K562 (cell line): ENCODE data around the gene CD37. TPM values are rescaled to one million over a fixed set of nuclear protein-coding genes. Genes with fewer than 3 reads are reported as not detected.

Experiments used
- ATAC-seq: fragments of 200-7000 bp; cut with Tn5 transposase; 3 replicates; pipeline ENCODE4 v1.9.1; 2020; ENCODE audit warnings: moderate library complexity
- BruUV-seq: library from RNA; stranded (reverse); fragments of 400-500 nt; replicated peaks from 2 replicates; lab custom pipeline; 2021; lab: Mats Ljungman, UMichigan
- CTCF ChIA-PET: fragments of 300-600 bp; formaldehyde crosslinking; extraction: SDS; loops from one replicate; lab custom pipeline; 2021; ENCODE audit warnings: low intra/inter-chr PET ratio; lab: Yijun Ruan, JAX
- POLR2A ChIA-PET: fragments of 300-600, 350-650 bp; sonication (Branson Sonifier 250); formaldehyde crosslinking; extraction: SDS; loops from one replicate; lab custom pipeline; 2021; ENCODE audit warnings: antibody characterized with exemption, inconsistent platforms; lab: Yijun Ruan, JAX
- DNase-seq, 4 experiments: peaks; one replicate each; pipeline versions ENCODE4 v3.0.0 to v3.0.0-alpha.2; 2011 to 2018; ENCODE audit warnings: low spot score in 3 of 4, mixed read lengths in 3 of 4; ENCODE audit errors: extremely low read depth in 1 of 4
- FAIRE-seq: peaks from 2 replicates; lab custom pipeline; 2011; peaks lifted over from hg19 to GRCh38; lab: Jason Lieb, UNC
- H2AFZ ChIP-seq: 2 replicates; pipeline ENCODE4 v1.6.0; 2011; ENCODE audit warnings: low read depth, low read length, control low read depth, inconsistent platforms
- H3K27ac ChIP-seq: fragments of 200-600 bp; 3 replicates; pipeline ENCODE4 v1.8.0; 2011; ENCODE audit warnings: low read depth, mild to moderate bottlenecking, control low read depth, inconsistent platforms, low read length, moderate library complexity, mixed read lengths; ENCODE audit errors: extremely low read depth
- H3K27me3 ChIP-seq, 2 experiments: fragments of 300-600 bp in 1 of 2; 2 replicates in 1 of 2; 3 replicates in 1 of 2; pipeline versions ENCODE4 v1.6.0 to v1.8.0; 2011; ENCODE audit warnings: inconsistent platforms in 2 of 2, low read length in 2 of 2, mild to moderate bottlenecking in 1 of 2, mixed read lengths in 1 of 2, moderate library complexity in 1 of 2; ENCODE audit not compliant: control insufficient read depth in 2 of 2, insufficient read depth in 2 of 2
- H3K36me3 ChIP-seq: fragments of 300-600 bp; 3 replicates; pipeline ENCODE4 v1.8.0; 2011; ENCODE audit warnings: mild to moderate bottlenecking, low read length, inconsistent platforms; ENCODE audit not compliant: control insufficient read depth, insufficient read depth
- H3K4me1 ChIP-seq, 2 experiments: fragments of 200-600 bp in 1 of 2; replicated peaks in 1 of 2; 2 replicates in 1 of 2; 3 replicates in 1 of 2; pipeline versions ENCODE4 v1.5.1 to v1.8.0; 2011; ENCODE audit warnings: inconsistent platforms in 2 of 2, low read length in 2 of 2, mild to moderate bottlenecking in 1 of 2, mixed read lengths in 1 of 2, moderate library complexity in 1 of 2; ENCODE audit not compliant: control insufficient read depth in 2 of 2, insufficient read depth in 2 of 2
- H3K4me2 ChIP-seq: 2 replicates; pipeline ENCODE4 v1.6.1; 2011; ENCODE audit warnings: low read length, control low read depth, inconsistent platforms, mixed read lengths; ENCODE audit not compliant: insufficient read depth
- H3K4me3 ChIP-seq: fragments of 200-600 bp; sonication (generic), shearing (Covaris generic); 2 replicates; pipeline ENCODE4 v1.5.1; 2016; ENCODE audit warnings: control low read depth, inconsistent platforms
- H3K79me2 ChIP-seq: fragments of 200-600 bp; 3 replicates; pipeline ENCODE4 v1.8.0; 2011; ENCODE audit warnings: low read length, inconsistent platforms; ENCODE audit not compliant: control insufficient read depth, insufficient read depth
- H3K9ac ChIP-seq, 2 experiments: 2 replicates each; pipeline versions ENCODE4 v1.6.0 to v1.6.1; 2011; ENCODE audit warnings: low read depth in 2 of 2, low read length in 2 of 2, control low read depth in 1 of 2, inconsistent platforms in 1 of 2, mild to moderate bottlenecking in 1 of 2, mixed read lengths in 1 of 2; ENCODE audit not compliant: insufficient read depth in 1 of 2
- H3K9me1 ChIP-seq: one replicate; pipeline ENCODE4 v1.6.0; 2011; ENCODE audit warnings: inconsistent platforms, mild to moderate bottlenecking, low read length, moderate library complexity; ENCODE audit not compliant: control insufficient read depth, insufficient read depth
- H3K9me3 ChIP-seq: replicated peaks from 2 replicates; pipeline ENCODE4 v1.5.1; 2011; ENCODE audit warnings: low read depth, low read length, inconsistent platforms; ENCODE audit not compliant: control insufficient read depth, insufficient read depth
- H4K20me1 ChIP-seq: replicated peaks from 2 replicates; pipeline ENCODE4 v1.6.1; 2011; ENCODE audit warnings: low read length, inconsistent platforms, mixed read lengths; ENCODE audit not compliant: control insufficient read depth, insufficient read depth
- TOE1 ChIP-seq, 2 experiments: fragments of 450-650 bp in 1 of 2; sonication (generic) in 1 of 2; formaldehyde crosslinking in 1 of 2; IDR thresholded peaks; 2 replicates each; pipeline versions ENCODE4 v1.7.1 to v1.8.0; 2016 to 2022; ENCODE audit warnings: borderline replicate concordance in 2 of 2, mild to moderate bottlenecking in 2 of 2, antibody characterized with exemption in 1 of 2, inconsistent platforms in 1 of 2, low read depth in 1 of 2, missing genetic modification reagents in 1 of 2, moderate library complexity in 1 of 2
- USF1 ChIP-seq: sonication (generic); formaldehyde crosslinking; IDR thresholded peaks from 2 replicates; pipeline ENCODE4 v1.9.0; 2022; ENCODE audit warnings: mild to moderate bottlenecking, missing genetic modification reagents
- ZNF263 ChIP-seq: sonication (generic); formaldehyde crosslinking; IDR thresholded peaks from 2 replicates; pipeline ENCODE4 v1.8.0; 2022; ENCODE audit warnings: mild to moderate bottlenecking, missing genetic modification reagents, borderline replicate concordance
- WGBS: fragments of 100-300 bp; shearing (Covaris generic); methylation state at CpG from one replicate; pipeline ENCODE4 v1.1.6; 2016; ENCODE audit warnings: low coverage, mixed read lengths; ENCODE audit not compliant: insufficient coverage; ENCODE audit errors: missing lambda C conversion rate; 5-methylcytosine and 5-hydroxymethylcytosine counted together
- in situ Hi-C: fragments of 300-500 bp; cut with MboI; formaldehyde crosslinking; loops from 4 replicates; pipeline ENCODE4 v1.15.0; 2018; ENCODE audit warnings: inconsistent platforms, mixed read lengths
- intact Hi-C: fragments of 100-400 bp; cut with micrococcal nuclease; formaldehyde crosslinking; loops from 2 replicates; pipeline ENCODE4 v1.14.2; 2022
- polyA plus RNA-seq, 8 experiments: library from polyadenylated mRNA; depleted of rRNA in 4 of 8; stranded (reverse) in 5 of 8; unstranded in 3 of 8; fragments of >200 nt; fragmentation: Nextera tagmentation in 2 of 8; fragmentation: Illumina TruSeq in 1 of 8; extraction: Ambion mirVana in 2 of 8; extraction: Trizol in 1 of 8; gene quantifications; 2 replicates each; pipeline versions ENCODE4 v1.2.1 to v1.2.3, GENCODE V29; 2011 to 2014; ENCODE audit warnings: inconsistent platforms in 1 of 8, missing spikeins in 1 of 8
- total RNA-seq, 7 experiments: library from RNA; depleted of rRNA in 6 of 7; stranded (reverse); fragments of >200 nt in 6 of 7; fragmentation: Illumina TruSeq in 2 of 7; extraction: Trizol in 2 of 7; gene quantifications; 2 replicates each; pipeline versions ENCODE4 v1.2.1 to v1.2.3, GENCODE V29; 2011 to 2021; ENCODE audit warnings: low replicate concordance in 1 of 7

The CD37 gene
- total and polyA plus RNA-seq, 9 of the 15 experiments (the other 6 are each of a cell fraction or from before 2014, with no cell fraction given): 2.5 to 19.0 (median 7.4) TPM

- POLR2A ChIA-PET: interaction anchor here (1.3 kb wide), 1 partner anchor 159 kb away, joined by 4 read pairs; no protein-coding TSS in a partner anchor
Measured at GRCh38 chr19:49336482-49337266, 1.5 kb downstream of the CD37 start.

More at GRCh38 chr19:49336482-49337266, 1.5 kb downstream of the CD37 start:
- ATAC-seq (no peak), FAIRE-seq (no peak), DNase-seq (no peak)
- no peaks in the 10 kb centered on the region for H3K9me1 ChIP-seq
- intact Hi-C loops: no loop called here
- in situ Hi-C loops: no loop called here
- H3K4me2 ChIP-seq: no peak overlapping the region
- H2AFZ ChIP-seq: no peak overlapping the region
- no peaks in the 10 kb centered on the region for H3K27me3 ChIP-seq
- 66% methylated on average over 9 of the region's 10 CpGs for WGBS
- CTCF ChIA-PET: interaction anchor here (0.5 kb wide), 1 partner anchor 58 kb away, joined by 3 read pairs; no protein-coding TSS in a partner anchor
- H3K4me3 ChIP-seq: no peak overlapping the region
- TF ChIP-seq TOE1 (IDR thresholded peaks at IDR 0.05; ENCODE audit: borderline replicate concordance) (no peak), TOE1 (CRISPR knock-in tag; IDR thresholded peaks at IDR 0.05; ENCODE audit: borderline replicate concordance, low read depth) (no peak), ZNF263 (CRISPR knock-in tag) (peak; percentile 85), USF1 (CRISPR knock-in tag) (0 out of 2 replicates have a peak, but pooled peaks have one; percentile 21)
- peak overlapping the region in 1 of 2 experiments; percentile 84; a peak in 2 of 4 replicates for H3K9ac ChIP-seq
- BruUV-seq: no TSS peak
- H3K36me3 ChIP-seq: peaks cover 9% of the 10 kb centered on the region; the same call in 1 of the 3 replicates
- H3K27ac ChIP-seq: no peak overlapping the region
- H3K79me2 ChIP-seq: no peaks in the 10 kb centered on the region
- H4K20me1 ChIP-seq: no peaks in the 10 kb centered on the region
- H3K9me3 ChIP-seq: no peaks in the 10 kb centered on the region
- peaks cover 40 to 69% of the 10 kb centered on the region in 2 experiments for H3K4me1 ChIP-seq
